ENCODE results near the gene NFATC2.

GRCh38 chr20:51447097-51447764 lies 95.3 kb downstream of the NFATC2 start:
- TF ChIP-seq CTCF (conservative IDR thresholded peaks at IDR 0.05) = 0 out of 2 replicates have a peak, but pooled peaks have one; percentile 16
- TF ChIP-seq EZH2 (IDR thresholded peaks at IDR 0.05; ENCODE audit: low read depth) = no peak

Measured in PC-9 (cell line).